H54 (cell line): Measurements from ENCODE around the gene CAPN11.
A peak's percentile ranks its signal among the peaks of the same experiment; 100 is the strongest.
"Not testable (repeated sequence)": the region's sequence is repeated elsewhere in the genome, so short reads cannot be mapped to it uniquely, and the experiment has no call there.

ENCODE experiments used
- DNase-seq: peaks from one replicate; pipeline ENCODE4 v3.0.0; 2011; ENCODE audit warnings: low spot score, mixed read lengths; ENCODE audit not compliant: insufficient read length
- FAIRE-seq: peaks from 3 replicates; lab custom pipeline; 2011; peaks lifted over from hg19 to GRCh38; lab: Jason Lieb, UNC
- POLR2A ChIP-seq: IDR thresholded peaks from 2 replicates; pipeline ENCODE4 v1.6.1; 2011; ENCODE audit warnings: low read depth, mild to moderate bottlenecking, low read length

Gene CAPN11

DNA sequence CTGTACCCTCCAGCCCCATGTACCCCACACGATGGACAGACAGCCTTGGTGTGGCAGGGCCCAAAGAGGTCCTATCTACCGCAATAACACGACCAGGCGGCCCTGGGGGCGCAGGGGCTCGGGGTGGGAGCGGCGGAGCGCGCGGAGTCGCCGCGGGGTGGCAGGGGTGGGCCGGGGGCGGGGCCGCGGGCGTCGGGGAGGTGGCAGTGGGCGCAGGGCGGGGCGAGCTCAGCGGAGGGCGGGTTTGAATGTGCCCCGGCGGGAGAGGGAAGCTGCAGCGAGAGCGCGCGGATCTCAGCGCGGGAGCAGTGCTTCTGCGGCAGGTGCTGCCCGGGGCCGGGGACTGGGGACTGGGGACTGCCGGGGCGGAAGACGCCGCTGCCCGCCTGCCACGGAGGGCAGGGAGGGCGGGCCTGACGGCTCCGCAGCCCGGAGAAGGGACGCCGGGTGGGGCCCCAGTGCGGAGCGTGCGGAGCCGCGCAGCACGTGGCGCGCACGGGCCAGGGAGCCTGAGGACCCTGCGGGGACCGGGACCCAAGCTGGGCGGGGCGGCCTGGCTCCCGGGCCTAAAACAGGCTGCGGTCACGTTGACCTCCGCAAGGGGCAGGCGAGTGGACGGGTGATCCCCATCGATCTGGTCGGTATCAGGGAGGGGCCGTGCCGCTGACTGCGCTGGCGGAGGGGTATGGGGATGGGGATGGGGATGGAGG lies 64.9 kb downstream of the CAPN11 start, which contains the start of gene SLC29A1:
Gene SLC29A1 (plus strand): TSS at position 277 of the 710 bp plus-strand sequence. CDS start 3,719 bp downstream, outside the sequence.
- no peak for FAIRE-seq
- peak; percentile 82 for TF ChIP-seq POLR2A
- DNase-seq: peak; percentile 96

DNA sequence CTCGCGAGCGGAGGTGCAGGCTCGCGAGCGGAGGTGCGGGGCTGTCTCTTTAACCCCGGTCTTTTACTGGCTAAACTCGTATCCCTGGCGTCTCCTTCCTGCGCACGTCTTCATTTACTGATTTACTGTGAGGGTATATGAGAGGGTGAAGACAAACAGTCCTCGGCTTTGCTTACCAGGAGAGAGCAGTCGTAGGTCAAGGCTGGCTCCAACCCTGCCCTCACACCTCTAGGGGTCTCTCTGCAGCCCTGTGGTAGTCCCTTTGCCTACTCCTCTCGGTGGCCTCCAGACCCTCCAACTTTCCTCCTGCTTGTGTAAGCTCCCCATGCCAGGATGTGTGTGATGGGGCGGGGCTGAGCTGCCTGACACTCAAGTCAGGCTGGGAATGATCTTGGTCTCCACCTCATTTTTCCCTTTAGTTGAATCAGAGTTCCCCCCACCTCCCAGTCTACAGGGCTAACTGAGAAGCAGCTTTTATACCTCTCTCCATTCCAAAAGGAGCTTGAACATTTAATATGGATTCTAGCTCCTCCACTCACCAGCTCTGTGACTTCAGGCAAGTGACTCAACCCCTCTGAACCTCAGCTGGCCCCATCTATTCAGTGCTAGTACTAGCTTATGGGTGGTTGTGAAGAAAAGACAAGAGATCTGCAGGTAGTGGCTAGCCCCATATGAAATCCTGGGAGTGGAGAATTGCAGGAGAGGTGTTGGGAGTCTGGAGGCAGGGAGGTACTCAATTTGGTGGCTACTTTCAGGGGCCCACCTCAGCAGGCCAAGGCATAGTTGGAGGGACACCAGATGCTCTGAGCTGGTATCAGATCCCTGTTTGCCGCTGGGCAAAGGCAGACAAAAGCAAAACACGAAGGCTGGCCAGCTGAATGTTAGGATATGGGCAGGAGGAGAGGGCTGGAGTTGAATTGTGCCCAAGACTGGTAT lies 65.7 kb downstream of the CAPN11 start:
- no peak for TF ChIP-seq POLR2A
- FAIRE-seq: no peak

GRCh38 chr6:44224965-44225305 lies 66.3 kb downstream of the CAPN11 start:
- DNase-seq (no peak), FAIRE-seq (no peak)
- no peak for TF ChIP-seq POLR2A

More for the DNA sequence above, 65.7 kb downstream of the CAPN11 start:
- no peak for DNase-seq

GRCh38 chr6:44225579-44226325 lies 67.1 kb downstream of the CAPN11 start:
- FAIRE-seq: no peak

DNA sequence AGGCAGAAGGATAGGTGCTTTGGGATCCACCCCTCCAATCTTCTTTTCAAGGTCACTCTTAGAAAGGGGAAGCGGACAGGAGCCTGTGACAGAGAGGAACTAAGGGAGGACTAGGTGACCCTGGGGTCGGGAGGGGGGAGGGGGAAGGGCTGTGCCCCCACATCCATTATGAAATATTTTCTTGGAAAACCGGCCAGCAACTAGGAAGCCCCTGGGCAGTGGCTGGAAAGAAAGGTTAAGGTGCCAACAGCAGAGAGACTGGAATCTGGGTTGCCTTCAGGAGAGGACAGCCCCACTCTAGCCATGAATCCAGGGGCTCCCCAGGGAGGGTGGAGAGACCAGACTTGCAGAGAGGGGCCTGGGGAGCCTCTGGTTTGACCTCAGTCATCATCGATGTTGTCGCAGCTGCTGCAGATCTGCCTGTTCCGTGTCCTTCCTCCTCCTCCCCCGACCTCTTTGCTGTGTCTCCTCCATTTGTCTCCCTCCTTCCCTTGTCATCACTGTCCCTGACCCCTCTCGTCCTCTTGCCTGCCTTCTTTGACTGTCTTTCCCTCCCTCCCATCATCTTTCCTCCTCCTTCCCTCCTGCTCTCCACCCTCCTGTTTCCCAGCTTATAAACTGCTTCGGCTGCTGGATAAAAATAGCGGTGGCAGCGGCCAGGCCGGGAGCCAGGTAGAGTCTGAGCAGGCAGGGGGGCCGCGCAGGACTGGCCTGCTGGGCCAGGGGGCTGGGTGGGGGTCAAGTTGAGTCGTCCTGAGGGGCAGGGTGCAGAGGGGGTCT lies 67.9 kb downstream of the CAPN11 start:
- DNase-seq (no peak), FAIRE-seq (no peak)
- no peak for TF ChIP-seq POLR2A

More at GRCh38 chr6:44225579-44226325, 67.1 kb downstream of the CAPN11 start:
- no peak for DNase-seq
- TF ChIP-seq POLR2A: no peak

GRCh38 chr6:44227148-44227793 lies 68.7 kb downstream of the CAPN11 start:
- FAIRE-seq (no peak), DNase-seq (no peak)
- TF ChIP-seq POLR2A: no peak

- no peak for TF ChIP-seq POLR2A
- DNase-seq (no peak), FAIRE-seq (no peak)
Observed at GRCh38 chr6:44228031-44228430, 69.4 kb downstream of the CAPN11 start.

GRCh38 chr6:44228433-44228832 lies 69.8 kb downstream of the CAPN11 start:
- no peak for DNase-seq
- no peak for TF ChIP-seq POLR2A
- FAIRE-seq: no peak

DNA sequence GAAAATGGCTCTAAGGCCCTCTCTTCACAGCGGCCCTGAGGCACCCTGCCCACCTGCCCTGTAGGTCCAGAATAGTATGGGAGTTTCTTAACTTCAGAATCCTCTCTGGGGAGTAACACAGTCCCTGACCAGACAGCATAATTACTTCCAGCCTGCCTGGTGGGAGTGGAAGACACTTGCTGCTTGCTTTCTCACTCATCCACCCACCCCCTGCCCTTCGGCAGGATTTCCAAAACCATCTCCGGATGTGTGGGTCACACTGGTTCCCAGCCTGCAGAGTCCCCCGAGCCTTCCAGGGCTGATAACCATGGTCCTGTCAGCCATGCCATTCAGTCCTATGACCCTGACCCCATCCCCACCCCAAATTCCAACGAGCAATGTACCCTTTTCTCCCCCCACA lies 70.2 kb downstream of the CAPN11 start:
- DNase-seq: no peak
- no peak for TF ChIP-seq POLR2A

GRCh38 chr6:44229376-44230033 lies 70.9 kb downstream of the CAPN11 start:
- no peak for DNase-seq
- no peak for FAIRE-seq
- no peak for TF ChIP-seq POLR2A

More for the DNA sequence above, 70.2 kb downstream of the CAPN11 start:
- FAIRE-seq: no peak

- FAIRE-seq: no peak
- DNase-seq: no peak
- TF ChIP-seq POLR2A: no peak
Observed at GRCh38 chr6:44230034-44230675, 71.5 kb downstream of the CAPN11 start.

- not testable (repeated sequence) for FAIRE-seq, DNase-seq
Observed at GRCh38 chr6:44231426-44231825, 72.8 kb downstream of the CAPN11 start.
